IMR-90 (cell line): ENCODE data around the gene GALR1. TPM values are rescaled to one million over a fixed set of nuclear protein-coding genes. Genes with fewer than 3 reads are reported as not detected.

ENCODE experiments used
- ATAC-seq: fragments of 200-7000 bp; cut with Tn5 transposase; 2 replicates; pipeline ENCODE4 v1.9.1; 2020; ENCODE audit warnings: low read depth, mild to moderate bottlenecking, moderate library complexity
- BruUV-seq: library from RNA; stranded (reverse); fragments of 400-500 nt; replicated peaks from 2 replicates; lab custom pipeline; 2021; lab: Mats Ljungman, UMichigan
- CTCF ChIA-PET: fragments of 300-600 bp; formaldehyde crosslinking; extraction: SDS; loops from one replicate; lab custom pipeline; 2021; ENCODE audit warnings: antibody characterized with exemption; lab: Yijun Ruan, JAX
- POLR2A ChIA-PET: fragments of 300-600 bp; sonication (Branson Sonifier 250); formaldehyde crosslinking; loops from one replicate; lab custom pipeline; 2022; ENCODE audit warnings: antibody characterized with exemption; ENCODE audit not compliant: unreplicated experiment; lab: Charles Lee
- DNase-seq: peaks from one replicate; pipeline ENCODE4 v3.0.0; 2013
- H2AFZ ChIP-seq: replicated peaks from 2 replicates; pipeline ENCODE3; 2013; ENCODE audit warnings: low read length, mild to moderate bottlenecking; ENCODE audit not compliant: poor library complexity
- H2AK5ac ChIP-seq: 2 replicates; pipeline ENCODE4 v1.6.1; 2013; ENCODE audit warnings: low read depth, low read length, inconsistent platforms
- H2AK9ac ChIP-seq: replicated peaks from 2 replicates; pipeline ENCODE3; 2013; ENCODE audit warnings: mild to moderate bottlenecking, low read depth, low read length, moderate library complexity; ENCODE audit not compliant: poor library complexity
- H2BK120ac ChIP-seq: 2 replicates; pipeline ENCODE4 v1.6.1; 2013; ENCODE audit warnings: low read depth, low read length, inconsistent platforms
- H2BK15ac ChIP-seq: 3 replicates; pipeline ENCODE4 v1.6.1; 2013; ENCODE audit warnings: low read depth, low read length, inconsistent platforms
- H2BK20ac ChIP-seq: 2 replicates; pipeline ENCODE4 v1.6.1; 2013; ENCODE audit warnings: low read depth, mild to moderate bottlenecking, inconsistent platforms, low read length, moderate library complexity
- H2BK5ac ChIP-seq: 2 replicates; pipeline ENCODE4 v1.6.1; 2013; ENCODE audit warnings: mild to moderate bottlenecking, low read depth, low read length, inconsistent platforms; ENCODE audit not compliant: poor library complexity, severe bottlenecking
- H3K14ac ChIP-seq: replicated peaks from 2 replicates; pipeline ENCODE4 v1.6.1; 2013; ENCODE audit warnings: low read depth, low read length, inconsistent platforms
- H3K18ac ChIP-seq: 2 replicates; pipeline ENCODE4 v1.6.1; 2013; ENCODE audit warnings: low read depth, low read length, control low read depth
- H3K23ac ChIP-seq: 2 replicates; pipeline ENCODE4 v1.6.1; 2013; ENCODE audit warnings: low read depth, low read length, inconsistent platforms
- H3K27ac ChIP-seq: 2 replicates; pipeline ENCODE4 v1.5.1; 2013; ENCODE audit warnings: mild to moderate bottlenecking, control low read depth, low read length; ENCODE audit not compliant: insufficient read depth
- H3K27me3 ChIP-seq: 2 replicates; pipeline ENCODE4 v1.6.1; 2013; ENCODE audit warnings: low read length; ENCODE audit not compliant: control insufficient read depth, insufficient read depth
- H3K36me3 ChIP-seq: 2 replicates; pipeline ENCODE4 v1.6.1; 2013; ENCODE audit warnings: low read length, mixed read lengths; ENCODE audit not compliant: control insufficient read depth, insufficient read depth
- H3K4ac ChIP-seq: 2 replicates; pipeline ENCODE4 v1.6.1; 2013; ENCODE audit warnings: low read depth, low read length, inconsistent platforms
- H3K4me1 ChIP-seq: 2 replicates; pipeline ENCODE4 v1.6.1; 2013; ENCODE audit warnings: low read length, mixed read lengths; ENCODE audit not compliant: control insufficient read depth, insufficient read depth
- H3K4me2 ChIP-seq: 2 replicates; pipeline ENCODE4 v1.6.1; 2013; ENCODE audit warnings: low read depth, mild to moderate bottlenecking, control low read depth, low read length, moderate library complexity
- H3K4me3 ChIP-seq: 2 replicates; pipeline ENCODE4 v1.5.1; 2013; ENCODE audit warnings: low read depth, mild to moderate bottlenecking, control low read depth, low read length, moderate library complexity; ENCODE audit not compliant: insufficient read depth
- H3K56ac ChIP-seq: 2 replicates; pipeline ENCODE4 v1.6.1; 2013; ENCODE audit warnings: low read length, inconsistent platforms; ENCODE audit not compliant: insufficient read depth; ENCODE audit errors: extremely low read depth
- H3K79me1 ChIP-seq, 2 experiments: 2 replicates each; pipeline ENCODE4 v1.6.1; 2013; ENCODE audit warnings: low read length in 2 of 2, inconsistent platforms in 1 of 2, low read depth in 1 of 2
- H3K9ac ChIP-seq: 2 replicates; pipeline ENCODE4 v1.6.1; 2013; ENCODE audit warnings: low read depth, low read length, control low read depth
- H3K9me1 ChIP-seq: 2 replicates; pipeline ENCODE4 v1.6.1; 2013; ENCODE audit warnings: low read length, inconsistent platforms; ENCODE audit not compliant: insufficient read depth
- H3K9me3 ChIP-seq: 2 replicates; pipeline ENCODE4 v1.6.1; 2013; ENCODE audit warnings: low read length; ENCODE audit not compliant: control insufficient read depth, insufficient read depth
- H4K20me1 ChIP-seq: 2 replicates; pipeline ENCODE4 v1.6.1; 2013; ENCODE audit warnings: low read length, inconsistent platforms; ENCODE audit not compliant: insufficient read depth
- H4K5ac ChIP-seq: 2 replicates; pipeline ENCODE4 v1.6.1; 2013; ENCODE audit warnings: mild to moderate bottlenecking, low read depth, low read length, control low read depth
- H4K8ac ChIP-seq, 2 experiments: 2 replicates each; pipeline ENCODE4 v1.6.1; 2013; ENCODE audit warnings: low read depth in 2 of 2, low read length in 2 of 2, control low read depth in 1 of 2, inconsistent platforms in 1 of 2
- H4K91ac ChIP-seq: 2 replicates; pipeline ENCODE4 v1.6.1; 2013; ENCODE audit warnings: low read depth, low read length, inconsistent platforms; ENCODE audit not compliant: insufficient read depth
- BHLHE40 ChIP-seq: fragments of 150-350 bp; IDR thresholded peaks from 2 replicates; pipeline ENCODE4 v1.6.1; 2016; ENCODE audit warnings: mild to moderate bottlenecking, low read depth, low read length
- CTCF ChIP-seq: conservative IDR thresholded peaks from 2 replicates; pipeline ENCODE4 v1.5.1; 2012; ENCODE audit warnings: mild to moderate bottlenecking, low read depth, low read length, improper control_type of control experiment
- ELK1 ChIP-seq: fragments of 150-350 bp; IDR thresholded peaks from 2 replicates; pipeline ENCODE4 v1.6.1; 2016; ENCODE audit warnings: low read depth, mild to moderate bottlenecking, low read length, moderate library complexity, borderline replicate concordance
- FOS ChIP-seq: fragments of 150-350 bp; IDR thresholded peaks from 2 replicates; pipeline ENCODE4 v1.6.1; 2016; ENCODE audit warnings: low read depth, low read length
- MAFK ChIP-seq: IDR thresholded peaks from 2 replicates; pipeline ENCODE4 v1.6.1; 2012; ENCODE audit warnings: low read depth, low read length, improper control_type of control experiment
- MAZ ChIP-seq: IDR thresholded peaks from 2 replicates; pipeline ENCODE4 v1.6.1; 2012; ENCODE audit warnings: low read depth, mild to moderate bottlenecking, low read length, improper control_type of control experiment, moderate library complexity, borderline replicate concordance
- MXI1 ChIP-seq: IDR thresholded peaks from 2 replicates; pipeline ENCODE4 v1.6.1; 2012; ENCODE audit warnings: low read depth, mild to moderate bottlenecking, low read length, moderate library complexity, borderline replicate concordance
- NFE2L2 ChIP-seq: fragments of 150-350 bp; IDR thresholded peaks from 2 replicates; pipeline ENCODE4 v1.6.1; 2016; ENCODE audit warnings: low read depth, mild to moderate bottlenecking, low read length
- POLR2A ChIP-seq: IDR thresholded peaks from 2 replicates; pipeline ENCODE4 v1.6.1; 2012; ENCODE audit warnings: mild to moderate bottlenecking, low read depth, low read length
- RAD21 ChIP-seq: IDR thresholded peaks from 2 replicates; pipeline ENCODE4 v1.6.1; 2012; ENCODE audit warnings: low read length, improper control_type of control experiment
- RCOR1 ChIP-seq: IDR thresholded peaks from 2 replicates; pipeline ENCODE4 v1.6.1; 2012; ENCODE audit warnings: mild to moderate bottlenecking, low read length, improper control_type of control experiment; ENCODE audit not compliant: insufficient replicate concordance
- RFX5 ChIP-seq: IDR thresholded peaks from 2 replicates; pipeline ENCODE4 v1.8.0; 2012; ENCODE audit warnings: low read depth, mild to moderate bottlenecking, low read length, moderate library complexity
- SMC3 ChIP-seq: fragments of 150-350 bp; IDR thresholded peaks from 2 replicates; pipeline ENCODE4 v1.6.1; 2016; ENCODE audit warnings: low read depth, mild to moderate bottlenecking, antibody characterized with exemption, low read length, moderate library complexity
- WGBS, 2 experiments: methylation state at CpG; one replicate each; pipeline versions ENCODE4 v1.1.5 to v1.1.7; 2013; ENCODE audit warnings: missing lambda C conversion rate in 2 of 2; ENCODE audit not compliant: insufficient read length in 1 of 2; ENCODE audit errors: extremely low coverage in 2 of 2; 5-methylcytosine and 5-hydroxymethylcytosine counted together
- dilution Hi-C: fragments of 300-500 bp; cut with HindIII; formaldehyde crosslinking; loops from one replicate; pipeline ENCODE4 v1.14.3; 2018; ENCODE audit warnings: low sequenced_read_pairs; ENCODE audit not compliant: unreplicated experiment
- in situ Hi-C: fragments of 300-500 bp; cut with MboI; formaldehyde crosslinking; loops from 3 replicates; pipeline ENCODE4 v1.14.3; 2019; ENCODE audit warnings: low sequenced_read_pairs, inconsistent platforms, mixed read lengths
- intact Hi-C: fragments of 100-400 bp; cut with micrococcal nuclease; formaldehyde crosslinking; loops from 2 replicates; pipeline ENCODE4 v1.10.0; 2022
- polyA plus RNA-seq, 3 experiments: library from polyadenylated mRNA; depleted of rRNA; stranded (reverse); fragments of >200 nt; gene quantifications; 2 replicates each; pipeline ENCODE4 v1.2.3, GENCODE V29; 2012; ENCODE audit warnings: low replicate concordance in 1 of 3
- total RNA-seq: library from RNA; depleted of rRNA; stranded (reverse); fragments of >200 nt; gene quantifications from 2 replicates; pipeline ENCODE4 v1.2.3, GENCODE V29; 2012
- TF ChIP-seq, protein P1 (sequence below): fragments of 150-350 bp; IDR thresholded peaks from 2 replicates; pipeline ENCODE4 v1.6.1; 2017; ENCODE audit warnings: mild to moderate bottlenecking, antibody characterized with exemption, low read length, low read depth

The GALR1 gene
- total and polyA plus RNA-seq, 2 of the 4 experiments (the other 2 are of a cell fraction), result not detected

- no peak overlapping the region for H3K23ac ChIP-seq
- no peak overlapping the region for H2BK20ac ChIP-seq
- no peak for TF ChIP-seq SMC3
- no peak for TF ChIP-seq FOS
- no peak for TF ChIP-seq MXI1
- TF ChIP-seq NFE2L2, result no peak
- no peak for TF ChIP-seq ELK1
- TF ChIP-seq RCOR1, result no peak
- TF ChIP-seq POLR2A, result no peak
- TF ChIP-seq CTCF, result no peak
- TF ChIP-seq RAD21, result no peak
- TF ChIP-seq, protein P1, sequence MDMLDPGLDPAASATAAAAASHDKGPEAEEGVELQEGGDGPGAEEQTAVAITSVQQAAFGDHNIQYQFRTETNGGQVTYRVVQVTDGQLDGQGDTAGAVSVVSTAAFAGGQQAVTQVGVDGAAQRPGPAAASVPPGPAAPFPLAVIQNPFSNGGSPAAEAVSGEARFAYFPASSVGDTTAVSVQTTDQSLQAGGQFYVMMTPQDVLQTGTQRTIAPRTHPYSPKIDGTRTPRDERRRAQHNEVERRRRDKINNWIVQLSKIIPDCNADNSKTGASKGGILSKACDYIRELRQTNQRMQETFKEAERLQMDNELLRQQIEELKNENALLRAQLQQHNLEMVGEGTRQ, result no peak
- TF ChIP-seq MAZ, result no peak
- TF ChIP-seq BHLHE40, result no peak
- TF ChIP-seq MAFK, result no peak
- TF ChIP-seq RFX5, result no peak
- in situ Hi-C loops (no loop called here), intact Hi-C loops (no loop called here), dilution Hi-C loops (no loop called here)
- DNase-seq, result no peak
- no peaks in the 10 kb centered on the region for H3K27me3 ChIP-seq
- H2AK9ac ChIP-seq, result no peak overlapping the region
- no peak overlapping the region for H3K18ac ChIP-seq
- H4K20me1 ChIP-seq, result no peaks in the 10 kb centered on the region
- no peak overlapping the region for H3K4me3 ChIP-seq
- no peaks in the 10 kb centered on the region for H3K4me1 ChIP-seq
- POLR2A ChIA-PET, result no interaction called here
- CTCF ChIA-PET, result no interaction called here
- H3K14ac ChIP-seq, result no peak overlapping the region
- no peak overlapping the region for H2AFZ ChIP-seq
- no peak overlapping the region for H4K91ac ChIP-seq
- H4K5ac ChIP-seq, result no peak overlapping the region
- no peak overlapping the region for H2AK5ac ChIP-seq
- no peak overlapping the region for H3K9ac ChIP-seq
- no peak for ATAC-seq
- no peak overlapping the region for H3K56ac ChIP-seq
- no peak overlapping the region for H2BK120ac ChIP-seq
- no TSS peak for BruUV-seq
- H3K36me3 ChIP-seq, result no peaks in the 10 kb centered on the region
- H2BK5ac ChIP-seq, result no peak overlapping the region
- no peaks in the 10 kb centered on the region for H3K79me1 ChIP-seq
- H4K8ac ChIP-seq, result no peak overlapping the region
- no peak overlapping the region for H3K4me2 ChIP-seq
- no peak overlapping the region for H3K4ac ChIP-seq
- WGBS, 2 experiments, result 74% methylated on average over 2 of the region's 3 CpGs; no CpG with 5 or more reads in 1 of the 2 experiments
- no peak overlapping the region for H3K27ac ChIP-seq
- H3K9me3 ChIP-seq, result no peaks in the 10 kb centered on the region; the same call in 1 of the 2 replicates
- no peak overlapping the region for H2BK15ac ChIP-seq
- H3K9me1 ChIP-seq, result no peaks in the 10 kb centered on the region
These were observed 13.8 kb downstream of the GALR1 start for GRCh38 chr18:77263466-77263763.
